ENCODE results near the gene COL4A6.

The COL4A6 gene

GRCh38 chrX:108323751-108324150 is 114.5 kb downstream of the COL4A6 start:
- DNase-seq = no peak

GRCh38 chrX:108322234-108322633 is 116.0 kb downstream of the COL4A6 start:
- no peak for DNase-seq

- no peak for DNase-seq
These were observed 121.8 kb downstream of the COL4A6 start for GRCh38 chrX:108316456-108316855.

DNA sequence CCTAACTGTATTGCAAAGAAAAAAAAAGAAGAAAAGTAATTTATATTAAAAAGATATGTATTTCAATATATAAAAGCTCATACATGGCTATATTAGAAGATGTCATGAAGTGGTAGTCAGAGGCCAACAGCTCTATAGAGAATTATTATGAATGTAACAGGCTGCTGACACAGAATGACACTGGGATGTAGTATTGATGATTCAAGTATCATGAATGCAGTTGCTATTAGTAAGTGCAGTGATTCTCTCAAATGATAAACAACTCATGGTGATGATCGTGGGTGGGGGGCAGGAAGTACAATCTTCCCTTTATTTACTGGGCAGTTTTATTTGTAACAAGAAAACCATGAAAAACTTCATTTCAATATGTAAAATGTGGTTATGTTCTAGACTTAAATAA is 124.6 kb downstream of the COL4A6 start:
- DNase-seq = no peak

GRCh38 chrX:108312957-108313356 is 125.3 kb downstream of the COL4A6 start:
- no peak for DNase-seq

DNA sequence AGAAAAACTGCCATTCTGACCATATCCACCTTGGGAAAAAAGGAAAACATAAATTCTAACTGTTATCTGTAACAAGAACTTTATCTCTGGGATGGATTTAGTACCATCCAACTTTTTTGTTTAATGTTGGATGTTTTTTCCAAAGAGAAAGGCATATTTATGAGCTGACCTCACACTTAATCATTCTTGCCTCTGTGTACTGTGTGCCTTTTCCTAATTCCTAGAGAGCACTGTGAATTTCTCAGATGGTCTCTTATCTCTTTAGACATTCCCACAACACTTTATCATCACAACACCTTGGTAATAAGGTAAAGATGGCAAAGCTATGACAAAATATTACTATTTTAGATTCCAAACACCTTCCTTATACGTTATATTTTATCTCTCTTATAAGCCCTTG is 126.2 kb downstream of the COL4A6 start:
- DNase-seq = no peak

DNA sequence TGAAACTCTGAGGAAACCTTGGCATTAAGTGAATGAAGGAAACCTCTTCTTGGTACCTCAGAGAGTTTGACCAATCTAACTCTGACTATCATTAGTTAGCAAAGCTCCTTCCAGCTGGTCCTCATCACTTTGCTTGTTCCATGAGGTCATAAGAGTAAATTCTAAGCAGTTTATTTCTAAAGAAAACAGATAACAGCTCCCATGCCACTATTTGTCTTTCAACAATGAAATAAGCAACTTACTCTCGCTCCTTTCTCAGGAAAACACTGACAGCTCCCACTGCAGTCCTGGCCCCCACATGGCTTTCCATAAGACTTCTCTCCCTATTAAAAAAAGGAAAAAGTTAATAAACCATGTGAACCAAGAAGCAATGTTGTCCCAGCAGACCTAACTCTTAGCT is 127.7 kb downstream of the COL4A6 start:
- DNase-seq = no peak

- DNase-seq = no peak
These were observed 129.1 kb downstream of the COL4A6 start for GRCh38 chrX:108309144-108309543.

DNA sequence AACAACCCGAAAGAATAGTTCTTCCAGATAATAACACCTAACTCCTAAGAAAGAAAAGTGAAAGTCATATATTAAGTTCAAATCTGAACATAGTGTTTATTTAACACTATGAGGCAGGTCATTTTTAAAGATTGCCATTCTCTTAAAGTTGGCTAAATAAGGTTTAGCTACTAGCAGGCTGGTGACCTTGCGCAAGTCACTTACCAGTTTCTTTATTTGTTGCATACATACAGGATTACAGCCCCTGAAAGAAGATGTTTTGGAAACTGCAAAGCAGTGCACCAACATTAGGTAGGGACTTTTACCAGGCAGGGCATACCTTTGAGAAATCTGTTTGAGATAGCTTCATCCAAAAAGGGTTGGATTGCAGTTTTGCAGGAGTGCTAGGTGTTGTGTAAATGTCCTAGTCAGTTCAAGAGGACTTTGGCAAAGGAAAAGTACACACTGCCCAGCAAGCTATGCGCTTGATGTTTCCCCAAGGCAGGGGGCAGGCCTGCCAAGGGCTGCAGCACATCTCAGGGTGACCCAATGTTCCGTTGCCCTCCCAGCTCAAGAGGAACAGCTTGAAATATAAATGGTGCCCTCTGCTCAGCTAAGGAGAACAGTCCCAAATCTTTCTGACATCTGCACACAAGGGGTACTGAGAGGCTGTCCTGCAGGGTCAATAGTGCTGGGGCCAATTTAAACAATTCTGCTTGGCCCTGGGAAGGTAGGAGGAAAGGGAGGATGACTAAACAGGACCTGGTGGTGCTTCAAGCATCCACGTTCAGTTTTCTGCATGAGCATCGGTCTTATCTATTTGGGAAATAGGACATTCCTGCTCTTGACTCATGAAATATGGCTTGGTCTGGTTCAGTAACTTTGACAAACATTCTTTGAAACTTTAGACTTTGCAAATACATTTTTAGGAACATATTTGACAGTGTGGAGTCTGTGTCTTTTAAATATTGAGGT is 130.8 kb downstream of the COL4A6 start:
- DNase-seq = no peak

- no peak for DNase-seq
These were observed 132.1 kb downstream of the COL4A6 start for GRCh38 chrX:108306086-108306485.

DNA sequence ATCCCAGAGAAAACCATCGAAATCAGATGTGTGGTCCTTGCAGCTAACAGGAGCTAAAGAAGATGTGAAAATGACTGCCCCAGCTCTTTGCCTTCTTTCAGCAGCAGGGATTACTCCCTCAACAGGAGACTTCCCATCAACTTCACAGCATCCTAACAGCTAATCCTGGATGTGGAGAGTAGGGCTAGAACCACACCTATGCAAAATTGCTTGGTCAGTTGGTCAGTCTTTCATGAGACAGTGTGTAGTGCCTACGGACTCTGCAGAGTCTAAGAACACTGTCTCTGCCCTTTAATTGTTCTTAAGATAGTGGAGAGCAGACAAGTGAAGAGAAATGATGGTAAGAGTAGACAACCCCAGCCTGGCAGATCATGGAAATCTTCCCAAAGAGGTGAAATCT is 133.5 kb downstream of the COL4A6 start:
- no peak for DNase-seq

- no peak for DNase-seq
These were observed 134.0 kb downstream of the COL4A6 start for GRCh38 chrX:108304210-108304609.

GRCh38 chrX:108303682-108304081 is 134.5 kb downstream of the COL4A6 start:
- DNase-seq = no peak

DNA sequence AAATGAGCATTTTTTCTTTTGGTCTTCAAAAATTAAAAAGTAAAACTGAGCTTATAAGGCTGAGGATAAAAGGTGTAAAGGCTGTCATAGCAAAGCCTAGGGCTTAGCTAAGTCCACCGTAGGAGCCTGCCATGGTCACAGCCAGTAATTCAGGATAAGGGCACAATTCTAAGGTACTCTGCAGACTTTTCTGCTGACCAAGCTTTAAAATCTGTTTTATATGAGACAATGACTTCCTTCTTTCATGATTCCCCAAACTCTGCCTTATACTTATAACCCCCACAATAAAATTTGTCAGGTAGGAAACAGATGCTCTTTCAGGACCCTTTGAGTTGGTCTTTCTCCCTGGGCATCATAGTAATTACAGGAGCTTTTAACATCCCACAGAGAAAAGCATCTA is 138.5 kb downstream of the COL4A6 start:
- no peak for DNase-seq

DNA sequence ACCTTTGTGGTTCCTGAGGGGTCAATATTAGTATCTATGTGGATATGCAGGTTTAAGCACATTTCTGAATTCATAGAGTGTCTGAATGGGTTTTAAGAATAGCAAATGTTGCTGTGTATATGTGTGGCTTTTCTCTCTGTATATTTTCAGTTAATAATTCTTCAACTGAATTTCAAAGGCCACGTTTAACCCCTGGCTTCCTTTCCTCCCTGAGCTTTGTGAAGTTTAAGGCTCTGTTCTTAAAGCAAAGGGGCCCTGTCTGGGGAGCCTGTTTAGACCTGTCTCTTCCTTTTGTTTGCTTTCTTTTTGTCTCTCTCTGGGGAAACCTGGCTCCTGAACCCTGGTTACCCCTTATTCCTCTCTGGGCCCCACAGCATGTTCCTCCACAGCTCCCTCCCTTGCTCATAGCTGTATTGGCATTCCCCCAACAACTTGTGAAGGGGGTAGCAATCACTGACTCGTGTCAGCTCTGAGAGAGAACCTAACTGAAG is 139.1 kb downstream of the COL4A6 start:
- DNase-seq = no peak

GRCh38 chrX:108298165-108298602 is 140.0 kb downstream of the COL4A6 start:
- no peak for DNase-seq

GRCh38 chrX:108297290-108297689 is 140.9 kb downstream of the COL4A6 start:
- DNase-seq = no peak

GRCh38 chrX:108292053-108292452 is 146.2 kb downstream of the COL4A6 start:
- DNase-seq = no peak

DNA sequence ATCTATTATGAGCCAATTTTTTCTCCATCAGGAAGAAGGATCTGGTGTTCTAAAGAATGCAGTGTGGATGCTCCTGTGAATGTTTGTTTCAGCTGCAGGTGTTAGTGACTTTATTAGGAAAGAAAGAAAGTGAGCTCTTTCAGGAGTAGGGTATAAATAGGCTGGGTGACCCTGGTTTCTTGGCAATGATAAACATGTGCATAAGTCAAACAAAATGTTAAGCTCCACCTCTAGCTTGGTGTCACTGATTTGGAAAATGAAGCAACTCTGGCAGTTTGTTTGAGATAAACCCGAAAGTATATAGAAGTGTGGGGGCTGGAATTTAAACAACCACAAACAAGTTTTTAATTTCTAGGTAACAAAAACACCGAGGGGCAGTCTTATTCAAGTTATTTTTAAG is 152.3 kb downstream of the COL4A6 start:
- DNase-seq = no peak

DNA sequence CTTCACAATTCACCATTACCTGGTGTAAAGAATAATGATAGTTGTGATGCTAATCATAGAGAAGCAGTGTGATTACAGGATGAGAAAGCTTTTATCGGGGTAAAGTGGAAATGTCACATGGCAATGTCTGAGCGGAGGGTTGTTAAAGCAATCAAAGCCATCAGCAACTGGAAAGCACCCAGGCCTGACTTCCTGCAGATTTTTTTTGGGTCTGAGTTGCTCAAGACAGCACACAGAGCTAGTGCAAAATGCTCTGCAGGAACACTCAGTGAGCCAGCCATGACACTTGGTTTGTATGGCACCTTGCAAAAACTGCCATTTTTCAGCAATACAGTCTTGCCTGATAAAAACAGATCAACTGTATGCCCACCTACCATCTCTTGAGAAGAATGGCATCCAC is 152.9 kb downstream of the COL4A6 start:
- no peak for DNase-seq

- no peak for DNase-seq
These were observed 162.5 kb downstream of the COL4A6 start for GRCh38 chrX:108275732-108276131.

DNA sequence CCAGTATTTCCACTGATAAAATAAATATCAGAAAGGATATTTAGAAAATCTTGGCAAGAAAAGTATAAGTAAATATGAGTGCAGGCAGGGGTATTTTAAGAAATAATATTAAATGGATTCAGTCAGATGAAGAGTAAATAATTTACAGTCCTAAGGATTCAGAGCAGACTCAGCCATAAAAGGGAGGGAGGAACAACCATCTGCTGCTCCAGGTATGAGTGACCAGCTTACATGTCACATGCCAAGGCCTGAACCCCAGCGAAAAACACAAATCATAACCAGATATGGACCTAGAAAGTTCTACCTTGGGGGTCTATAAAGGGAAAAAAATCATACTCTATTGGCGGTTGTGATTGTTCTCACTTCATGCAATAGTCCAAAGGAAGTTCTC is 166.8 kb downstream of the COL4A6 start:
- no peak for DNase-seq

GRCh38 chrX:108270739-108271396 is 167.4 kb downstream of the COL4A6 start:
- DNase-seq = no peak

DNA sequence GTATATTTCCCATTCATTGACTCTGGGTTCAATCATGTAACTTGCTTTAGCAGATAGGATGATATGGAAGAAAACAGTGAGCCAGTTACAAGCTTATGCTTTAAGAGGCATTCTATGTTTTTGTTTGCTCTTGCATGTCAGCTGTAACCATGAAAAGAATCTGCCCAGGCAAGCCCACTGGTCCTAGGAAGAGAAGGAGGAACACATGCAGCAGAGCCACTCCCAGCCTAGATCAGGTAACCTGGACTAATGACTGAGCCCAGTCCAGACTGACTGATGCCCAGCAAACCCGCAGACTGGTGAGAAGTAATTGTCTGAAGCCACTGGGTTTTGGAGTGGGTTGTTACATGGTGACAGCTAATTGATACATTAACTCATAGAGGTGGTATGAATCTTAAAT is 167.9 kb downstream of the COL4A6 start:
- no peak for DNase-seq

Measured in inflammatory macrophage treated with lipopolysaccharide for 4 hours (primary cell).